Neuronal stem cell (in vitro differentiated cells): ENCODE data around the gene GUF1.

Experiments
- DNase-seq: peaks from one replicate; pipeline ENCODE4 v3.0.0-alpha.2; 2013; ENCODE audit warnings: low spot score
- H2AFZ ChIP-seq: one replicate; pipeline ENCODE4 v1.6.1; 2013; ENCODE audit warnings: mild to moderate bottlenecking, low read length, inconsistent platforms
- H2AK5ac ChIP-seq: 2 replicates; pipeline ENCODE4 v1.6.1; 2013; ENCODE audit warnings: low read depth, mild to moderate bottlenecking, inconsistent platforms, low read length, moderate library complexity, mixed read lengths
- H2BK120ac ChIP-seq: 2 replicates; pipeline ENCODE4 v1.6.1; 2013; ENCODE audit warnings: low read depth, mild to moderate bottlenecking, inconsistent platforms, low read length, moderate library complexity, mixed read lengths
- H2BK12ac ChIP-seq: one replicate; pipeline ENCODE4 v1.6.1; 2013; ENCODE audit warnings: low read length, inconsistent platforms
- H2BK15ac ChIP-seq: 2 replicates; pipeline ENCODE4 v1.6.1; 2013; ENCODE audit warnings: mild to moderate bottlenecking, low read length, inconsistent platforms, mixed read lengths
- H2BK5ac ChIP-seq: one replicate; pipeline ENCODE4 v1.6.1; 2013; ENCODE audit warnings: inconsistent platforms, mild to moderate bottlenecking, low read length, moderate library complexity
- H3K14ac ChIP-seq: one replicate; pipeline ENCODE4 v1.6.1; 2013; ENCODE audit warnings: low read length, inconsistent platforms
- H3K18ac ChIP-seq: 2 replicates; pipeline ENCODE4 v1.6.1; 2013; ENCODE audit warnings: low read length, inconsistent platforms
- H3K23ac ChIP-seq: 2 replicates; pipeline ENCODE4 v1.6.1; 2013; ENCODE audit warnings: low read depth, mild to moderate bottlenecking, mixed read lengths, low read length, inconsistent platforms; ENCODE audit not compliant: poor library complexity
- H3K27ac ChIP-seq: replicated peaks from 3 replicates; pipeline ENCODE4 v1.5.1; 2013; ENCODE audit warnings: low read length, inconsistent platforms
- H3K27me3 ChIP-seq, 3 experiments: 2 replicates each; pipeline ENCODE4 v1.6.1; 2013; ENCODE audit warnings: low read length in 3 of 3, mild to moderate bottlenecking in 2 of 3, inconsistent platforms in 1 of 3, low read depth in 1 of 3, mixed read lengths in 1 of 3, moderate library complexity in 1 of 3; ENCODE audit not compliant: control insufficient read depth in 3 of 3, insufficient read depth in 3 of 3
- H3K36me3 ChIP-seq, 2 donors: replicated peaks in 1 of 2; 2 replicates each; pipeline ENCODE4 v1.6.1; 2013; ENCODE audit warnings: low read length in 2 of 2; ENCODE audit not compliant: control insufficient read depth in 2 of 2, insufficient read depth in 2 of 2
- H3K4ac ChIP-seq: 2 replicates; pipeline ENCODE4 v1.6.1; 2013; ENCODE audit warnings: inconsistent platforms, mild to moderate bottlenecking, low read length, moderate library complexity
- H3K4me1 ChIP-seq, 2 donors: 1 replicate in 1 of 2; 2 replicates in 1 of 2; pipeline ENCODE4 v1.6.1; 2013; ENCODE audit warnings: low read length in 2 of 2, low read depth in 1 of 2; ENCODE audit not compliant: control insufficient read depth in 2 of 2, insufficient read depth in 1 of 2
- H3K4me2 ChIP-seq: one replicate; pipeline ENCODE4 v1.6.1; 2013; ENCODE audit warnings: mild to moderate bottlenecking, low read length, inconsistent platforms; ENCODE audit not compliant: insufficient read depth, poor library complexity, severe bottlenecking
- H3K4me3 ChIP-seq, 2 donors: 2 replicates each; pipeline ENCODE4 v1.5.1; 2013; ENCODE audit warnings: low read length in 2 of 2, mild to moderate bottlenecking in 2 of 2, inconsistent platforms in 1 of 2, moderate library complexity in 1 of 2
- H3K79me1 ChIP-seq: one replicate; pipeline ENCODE4 v1.6.1; 2013; ENCODE audit warnings: low read depth, mild to moderate bottlenecking, inconsistent platforms, low read length, moderate library complexity
- H3K9ac ChIP-seq: one replicate; pipeline ENCODE4 v1.6.1; 2013; ENCODE audit warnings: mild to moderate bottlenecking, low read depth, low read length, inconsistent platforms; ENCODE audit not compliant: poor library complexity
- H3K9me3 ChIP-seq, 2 donors: replicated peaks in 1 of 2; 2 replicates each; pipeline versions ENCODE3 to v1.6.1; 2013; ENCODE audit warnings: low read length in 2 of 2, mild to moderate bottlenecking in 2 of 2, inconsistent platforms in 1 of 2, low read depth in 1 of 2, mixed read lengths in 1 of 2, moderate library complexity in 1 of 2; ENCODE audit not compliant: control insufficient read depth in 2 of 2, insufficient read depth in 1 of 2
- H4K8ac ChIP-seq: one replicate; pipeline ENCODE4 v1.6.1; 2013; ENCODE audit warnings: low read depth, mild to moderate bottlenecking, inconsistent platforms, low read length, moderate library complexity
- H4K91ac ChIP-seq: one replicate; pipeline ENCODE4 v1.6.1; 2013; ENCODE audit warnings: low read length, low read depth, mild to moderate bottlenecking, inconsistent platforms; ENCODE audit not compliant: poor library complexity
- WGBS, 2 donors: extraction: QIAGEN DNeasy Blood & Tissue Kit; methylation state at CpG; one replicate each; pipeline ENCODE4 v1.1.7; 2013; ENCODE audit warnings: missing lambda C conversion rate in 2 of 2, mixed read lengths in 1 of 2; ENCODE audit not compliant: insufficient read length in 2 of 2, insufficient replicate concordance in 1 of 2; ENCODE audit errors: extremely low coverage in 2 of 2; 5-methylcytosine and 5-hydroxymethylcytosine counted together

The GUF1 gene

GRCh38 chr4:44663539-44664263 lies 14.5 kb upstream of the GUF1 start:
- peak overlapping the region; percentile 63 for H2AK5ac ChIP-seq
- H3K4ac ChIP-seq, result no peak overlapping the region
- no peak overlapping the region for H3K27ac ChIP-seq
- H3K4me3 ChIP-seq, result no peak overlapping the region
- H2AFZ ChIP-seq, result peak overlapping the region; percentile 53
- no peaks in the 10 kb centered on the region for H3K36me3 ChIP-seq
- H2BK5ac ChIP-seq, result no peak overlapping the region
- H3K27me3 ChIP-seq, result no peaks in the 10 kb centered on the region
- H3K79me1 ChIP-seq, result no peaks in the 10 kb centered on the region
- peak overlapping the region; percentile 38 for H3K18ac ChIP-seq
- no peak for DNase-seq
- H3K9me3 ChIP-seq, result no peaks in the 10 kb centered on the region
- H4K8ac ChIP-seq, result no peak overlapping the region
- H3K23ac ChIP-seq, result no peak overlapping the region
- no peaks in the 10 kb centered on the region for H3K4me1 ChIP-seq
- H3K14ac ChIP-seq, result no peak overlapping the region
- H2BK12ac ChIP-seq, result no peak overlapping the region
- H2BK120ac ChIP-seq, result peak overlapping the region; percentile 72
- H3K9ac ChIP-seq, result no peak overlapping the region
- no CpG with 5 or more reads among the region's 20 CpGs for WGBS, 2 donors
- peak overlapping the region; percentile 53 for H4K91ac ChIP-seq
- no peak overlapping the region for H3K4me2 ChIP-seq
- peak overlapping the region; percentile 87 for H2BK15ac ChIP-seq

DNA sequence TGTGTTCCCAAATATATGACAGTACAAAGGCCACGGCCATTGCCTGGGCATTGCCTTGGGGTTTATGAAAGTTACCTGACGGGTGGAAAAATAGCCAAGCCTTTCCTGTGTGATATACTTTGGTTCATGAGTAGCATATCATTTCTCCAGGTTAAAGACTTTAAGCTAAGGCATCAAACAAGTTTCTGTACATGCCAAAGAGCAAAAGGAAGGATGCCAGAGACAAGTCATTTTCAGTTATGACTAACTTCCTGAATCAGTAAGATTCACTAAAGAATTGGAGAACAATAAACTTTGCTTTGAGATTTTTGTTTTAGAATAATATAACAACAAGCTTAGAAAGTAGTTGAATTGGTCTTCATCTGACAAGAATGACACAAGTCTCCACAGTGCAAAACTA lies 9.7 kb upstream of the GUF1 start:
- H3K4me2 ChIP-seq, result no peak overlapping the region
- no peak overlapping the region for H3K27ac ChIP-seq
- H2AK5ac ChIP-seq, result no peak overlapping the region
- H2BK5ac ChIP-seq, result no peak overlapping the region
- no peak overlapping the region for H2BK15ac ChIP-seq
- H2BK120ac ChIP-seq, result no peak overlapping the region
- no peak for DNase-seq
- no peak overlapping the region for H4K91ac ChIP-seq
- no CpG with 5 or more reads among the region's 2 CpGs for WGBS, 2 donors
- no peak overlapping the region for H3K4me3 ChIP-seq
- no peak overlapping the region for H3K14ac ChIP-seq
- no peak overlapping the region for H3K4ac ChIP-seq
- no peaks in the 10 kb centered on the region for H3K4me1 ChIP-seq
- H3K23ac ChIP-seq, result no peak overlapping the region
- H3K27me3 ChIP-seq, result peaks cover 0 to 14% (median 0%) of the 10 kb centered on the region in 3 experiments
- no peak overlapping the region for H4K8ac ChIP-seq
- no peak overlapping the region for H3K9ac ChIP-seq
- no peak overlapping the region for H2BK12ac ChIP-seq
- no peak overlapping the region for H2AFZ ChIP-seq
- no peaks in the 10 kb centered on the region for H3K9me3 ChIP-seq
- H3K18ac ChIP-seq, result no peak overlapping the region
- H3K36me3 ChIP-seq, result no peaks in the 10 kb centered on the region
- no peaks in the 10 kb centered on the region for H3K79me1 ChIP-seq

DNA sequence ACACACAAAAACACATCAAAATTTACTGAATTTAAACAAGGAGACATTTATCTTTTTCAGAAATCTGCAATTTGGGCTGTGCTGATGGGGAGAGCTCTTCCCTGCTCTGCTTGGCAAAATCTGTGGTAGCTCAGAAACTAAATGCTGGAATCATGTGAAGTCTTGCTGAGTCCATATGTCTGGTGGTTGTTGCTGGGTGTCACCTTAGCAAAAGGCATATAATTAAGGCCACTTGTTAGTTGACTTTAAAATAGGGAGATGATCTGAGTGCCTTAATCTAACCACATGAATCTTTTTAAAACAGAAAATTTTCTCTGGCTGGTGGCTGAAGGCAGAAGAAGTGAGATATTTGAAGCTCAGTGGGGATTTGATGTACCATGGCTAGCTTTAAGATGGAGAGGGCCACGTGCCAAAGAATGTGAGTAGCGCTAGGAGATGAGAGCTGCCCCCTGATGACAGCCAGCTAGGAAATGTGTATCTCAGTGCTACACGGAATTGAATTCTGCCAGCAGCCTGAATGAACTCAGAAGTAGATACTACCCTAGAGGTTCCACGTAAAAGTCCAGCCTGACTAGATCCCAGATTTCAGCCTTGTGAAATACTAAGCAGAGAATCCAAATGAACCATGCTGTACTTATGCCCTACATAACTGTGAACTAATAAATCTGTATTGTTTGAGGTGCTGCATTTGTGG lies 7.6 kb upstream of the GUF1 start:
- no peak overlapping the region for H4K91ac ChIP-seq
- H3K4me3 ChIP-seq, result no peak overlapping the region
- no peaks in the 10 kb centered on the region for H3K9me3 ChIP-seq
- no peak overlapping the region for H3K18ac ChIP-seq
- no peak overlapping the region for H2AFZ ChIP-seq
- H3K4me1 ChIP-seq, result no peaks in the 10 kb centered on the region
- no CpG with 5 or more reads among the region's 4 CpGs for WGBS, 2 donors
- no peak for DNase-seq
- H3K23ac ChIP-seq, result no peak overlapping the region
- no peak overlapping the region for H3K9ac ChIP-seq
- H2AK5ac ChIP-seq, result no peak overlapping the region
- H2BK12ac ChIP-seq, result no peak overlapping the region
- H3K14ac ChIP-seq, result no peak overlapping the region
- H2BK120ac ChIP-seq, result no peak overlapping the region
- no peak overlapping the region for H3K4ac ChIP-seq
- H3K4me2 ChIP-seq, result no peak overlapping the region
- H3K27ac ChIP-seq, result no peak overlapping the region
- H3K79me1 ChIP-seq, result no peaks in the 10 kb centered on the region
- H4K8ac ChIP-seq, result no peak overlapping the region
- H3K27me3 ChIP-seq, result peaks cover 0 to 14% (median 0%) of the 10 kb centered on the region in 3 experiments
- H3K36me3 ChIP-seq, result no peaks in the 10 kb centered on the region
- no peak overlapping the region for H2BK15ac ChIP-seq
- no peak overlapping the region for H2BK5ac ChIP-seq

GRCh38 chr4:44671636-44672035 lies 6.6 kb upstream of the GUF1 start:
- H2AFZ ChIP-seq, result no peak overlapping the region
- no CpG with 5 or more reads among the region's 3 CpGs for WGBS, 2 donors
- DNase-seq, result no peak
- no peak overlapping the region for H3K27ac ChIP-seq
- H4K8ac ChIP-seq, result no peak overlapping the region
- H3K4me3 ChIP-seq, result no peak overlapping the region
- no peak overlapping the region for H3K4me2 ChIP-seq
- H3K18ac ChIP-seq, result no peak overlapping the region
- no peaks in the 10 kb centered on the region for H3K9me3 ChIP-seq
- H2BK5ac ChIP-seq, result no peak overlapping the region
- no peak overlapping the region for H3K9ac ChIP-seq
- H2BK15ac ChIP-seq, result no peak overlapping the region
- no peak overlapping the region for H3K4ac ChIP-seq
- no peak overlapping the region for H3K14ac ChIP-seq
- no peaks in the 10 kb centered on the region for H3K79me1 ChIP-seq
- no peak overlapping the region for H3K23ac ChIP-seq
- no peak overlapping the region for H2BK12ac ChIP-seq
- peaks cover 0 to 14% (median 0%) of the 10 kb centered on the region in 3 experiments for H3K27me3 ChIP-seq
- no peaks in the 10 kb centered on the region for H3K36me3 ChIP-seq
- no peaks in the 10 kb centered on the region for H3K4me1 ChIP-seq
- no peak overlapping the region for H2AK5ac ChIP-seq
- H4K91ac ChIP-seq, result no peak overlapping the region
- no peak overlapping the region for H2BK120ac ChIP-seq
